ENCODE results near the gene TBL3. TPM values are rescaled to one million over a fixed set of nuclear protein-coding genes. Genes with fewer than 3 reads are reported as not detected.

TBL3 gene
- total and polyA plus RNA-seq, 2 of the 8 experiments (the other 6 are each of a cell fraction or from before 2014, with no cell fraction given) = 65.8 to 137 TPM

DNA sequence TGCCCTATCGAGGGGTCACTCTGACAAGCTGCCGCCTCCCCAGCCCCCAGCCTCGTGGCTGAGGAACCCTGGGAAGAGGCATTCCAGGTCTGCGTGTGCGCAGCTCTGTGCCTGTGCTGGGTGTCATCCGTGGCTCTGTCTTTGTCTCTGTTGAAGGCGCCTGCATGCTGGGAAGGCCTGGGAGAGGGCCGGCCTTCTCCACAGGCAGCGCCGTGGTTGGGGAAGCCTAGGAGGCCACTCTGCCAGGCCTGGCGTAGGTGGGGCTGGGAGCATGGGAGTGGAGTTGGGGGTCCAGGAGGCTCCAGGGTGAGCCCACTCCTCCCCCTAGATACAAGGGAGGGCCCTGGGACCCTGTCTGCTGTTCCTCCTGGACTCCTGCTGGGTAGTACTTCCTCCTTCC, 58.2 kb downstream of the TBL3 start:
- no peaks in the 10 kb centered on the region for H3K36me3 ChIP-seq (ENCODE audit: control insufficient read depth in 2 of 4, insufficient read depth in 4 of 4, low read length in 3 of 4)
- H3K4me3 ChIP-seq (ENCODE audit: extremely low read depth in 1 of 4, insufficient read depth in 2 of 4, low read depth in 3 of 4, low read length in 4 of 4) = no peak overlapping the region
- H2BK120ac ChIP-seq (replicated peaks; ENCODE audit: low read depth, low read length) = no peak overlapping the region
- H3K9me3 ChIP-seq (ENCODE audit: insufficient read depth in 2 of 2, low read depth in 1 of 2, low read length in 1 of 2) = no peaks in the 10 kb centered on the region
- H3K27ac ChIP-seq (ENCODE audit: low read depth, low read length) = no peak overlapping the region
- peak overlapping the region; percentile 35; the same call in 1 of the 2 replicates for H4K8ac ChIP-seq (ENCODE audit: extremely low read depth, insufficient read depth, low read length)
- H3K23ac ChIP-seq (ENCODE audit: insufficient read length) = no peak overlapping the region
- ChIA-PET POLR2A (ENCODE audit: partially characterized antibody) (interaction anchor here (0.9 to 1.0 kb wide), 2 partner anchors 65 to 95 kb away, joined by 3 read pairs; partner anchors contain the start of gene RPS2), CTCF (ENCODE audit: partially characterized antibody) (interaction anchor here (0.6 to 2.3 kb wide), 9 partner anchors 12 to 111 kb away, joined by 3 to 7 read pairs (median 4); partner anchors contain the start of genes NTHL1 and TSC2)
- H2AK5ac ChIP-seq (ENCODE audit: low read depth, low read length) = no peak overlapping the region
- H2BK12ac ChIP-seq (ENCODE audit: low read depth, low read length) = no peak overlapping the region
- 98% methylated on average over 11 of the region's 11 CpGs; no CpG with 5 or more reads in 1 of the 2 experiments for WGBS, 2 experiments (ENCODE audit: extremely low coverage in 1 of 2, insufficient coverage in 1 of 2, insufficient read length in 1 of 2, insufficient replicate concordance in 2 of 2, low coverage in 1 of 2, low lambda C conversion rate in 2 of 2, missing lambda C conversion rate in 1 of 2)
- no peak overlapping the region for H3K4me2 ChIP-seq (ENCODE audit: insufficient read depth in 1 of 2, low read depth in 2 of 2, low read length in 2 of 2)
- H2BK15ac ChIP-seq (ENCODE audit: low read length) = no peak overlapping the region
- no peak overlapping the region for H2AFZ ChIP-seq (ENCODE audit: low read length)
- H3K9ac ChIP-seq (replicated peaks in 1 of 4; ENCODE audit: extremely low read depth in 1 of 4, low read depth in 3 of 4, low read length in 3 of 4) = no peak overlapping the region
- H2BK20ac ChIP-seq (ENCODE audit: low read length) = no peak overlapping the region
- H3K27me3 ChIP-seq (replicated peaks in 1 of 4; ENCODE audit: control insufficient read depth in 3 of 4, extremely low read depth in 1 of 4, insufficient read depth in 3 of 4, low read length in 3 of 4) = peaks cover 0 to 25% (median 18%) of the 10 kb centered on the region in 4 experiments; a peak in 5 of 7 replicates
- no peak for FAIRE-seq
- no peak overlapping the region for H3K4ac ChIP-seq (replicated peaks; ENCODE audit: insufficient read length, low read depth, low read length)
- no peak overlapping the region for H3K18ac ChIP-seq (ENCODE audit: extremely low read depth, low read length)
- peak overlapping the region; percentile 52; the same call in 1 of the 2 replicates for H2BK5ac ChIP-seq (ENCODE audit: low read depth, low read length)
- H4K91ac ChIP-seq (replicated peaks; ENCODE audit: insufficient read length, low read length) = no peak overlapping the region
- H3K4me1 ChIP-seq (replicated peaks in 1 of 4; ENCODE audit: control insufficient read depth in 3 of 4, insufficient read depth in 4 of 4, low read length in 3 of 4) = peaks cover 0 to 8% (median 5%) of the 10 kb centered on the region in 4 experiments; a peak in 5 of 7 replicates
- DNase-seq (ENCODE audit: low read depth in 1 of 2, low spot score in 2 of 2) = no peak
- H3K14ac ChIP-seq (ENCODE audit: insufficient read length) = no peak overlapping the region
- no peaks in the 10 kb centered on the region for H3K79me1 ChIP-seq (ENCODE audit: low read depth, low read length)
- H3K23me2 ChIP-seq (ENCODE audit: low read depth, low read length) = peaks cover 7% of the 10 kb centered on the region; the same call in 1 of the 2 replicates
- no peak overlapping the region for H3K56ac ChIP-seq (replicated peaks; ENCODE audit: insufficient read length, low read depth, low read length)
- no peak overlapping the region for H4K5ac ChIP-seq (ENCODE audit: insufficient read length, low read depth, low read length)
- peaks cover 0 to 11% of the 10 kb centered on the region in 2 experiments for H4K20me1 ChIP-seq (replicated peaks in 1 of 2; ENCODE audit: control insufficient read depth in 1 of 2, insufficient read depth in 2 of 2, low read length in 2 of 2)
- TF ChIP-seq RAD21 (IDR thresholded peaks at IDR 0.05 in 1 of 2, conservative IDR thresholded peaks at IDR 0.05 in 1 of 2; ENCODE audit: low read depth in 2 of 2, low read length in 2 of 2) = no peak
- TF ChIP-seq HDAC2 (IDR thresholded peaks at IDR 0.05; ENCODE audit: borderline replicate concordance in 1 of 2, low read depth in 2 of 2, low read length in 2 of 2) = no peak
- TF ChIP-seq SIX5 (IDR thresholded peaks at IDR 0.05; ENCODE audit: low read depth, low read length) = no peak
- no peak for TF ChIP-seq JUN (IDR thresholded peaks at IDR 0.05; ENCODE audit: low read depth, low read length)
- no peak for TF ChIP-seq CHD2 (IDR thresholded peaks at IDR 0.05; ENCODE audit: low read length)
- H3K79me2 ChIP-seq (ENCODE audit: control insufficient read depth in 1 of 2, insufficient read depth in 2 of 2, low read length in 2 of 2) = no peaks in the 10 kb centered on the region

Measured in H1 (cell line).